ENCODE measurements around the gene DSE.

Gene DSE

GRCh38 chr6:116463301-116463700 lies 92.6 kb downstream of the DSE start:
- in situ Hi-C loops (cut with HindIII; ENCODE audit: low sequenced_read_pairs), result no loop called here

DNA sequence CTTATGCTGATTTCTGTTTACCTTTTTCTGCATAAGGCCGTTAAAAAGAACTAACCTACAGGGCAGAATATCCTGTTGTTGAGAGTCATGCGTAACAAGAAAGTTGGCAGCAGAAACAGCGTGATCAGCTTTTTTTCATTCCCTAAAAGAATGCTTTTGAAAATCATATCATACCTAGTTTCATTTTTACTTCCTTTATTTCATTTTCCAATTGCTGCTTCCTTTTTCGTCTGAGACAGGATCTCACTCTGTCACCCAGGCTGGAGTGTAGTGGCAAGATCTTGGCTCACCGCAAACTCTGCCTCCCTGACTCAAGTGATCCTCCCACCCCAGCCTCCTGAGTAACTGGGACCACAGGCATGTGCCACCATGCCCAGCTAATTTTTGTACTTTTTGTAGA lies 94.5 kb downstream of the DSE start:
- no peak overlapping the region for H3K4me3 ChIP-seq (ENCODE audit: low read depth, low read length)
- no peak for DNase-seq (ENCODE audit: low read depth, low spot score)
- in situ Hi-C loops (cut with HindIII; ENCODE audit: low sequenced_read_pairs), result no loop called here
- TF ChIP-seq CTCF (IDR thresholded peaks at IDR 0.05; ENCODE audit: low read depth, low read length), result no peak

More at GRCh38 chr6:116463301-116463700, 92.6 kb downstream of the DSE start:
- no peak for DNase-seq (ENCODE audit: low read depth, low spot score)
- no peak for TF ChIP-seq CTCF (IDR thresholded peaks at IDR 0.05; ENCODE audit: low read depth, low read length)
- no peak overlapping the region for H3K4me3 ChIP-seq (ENCODE audit: low read depth, low read length)

DNA sequence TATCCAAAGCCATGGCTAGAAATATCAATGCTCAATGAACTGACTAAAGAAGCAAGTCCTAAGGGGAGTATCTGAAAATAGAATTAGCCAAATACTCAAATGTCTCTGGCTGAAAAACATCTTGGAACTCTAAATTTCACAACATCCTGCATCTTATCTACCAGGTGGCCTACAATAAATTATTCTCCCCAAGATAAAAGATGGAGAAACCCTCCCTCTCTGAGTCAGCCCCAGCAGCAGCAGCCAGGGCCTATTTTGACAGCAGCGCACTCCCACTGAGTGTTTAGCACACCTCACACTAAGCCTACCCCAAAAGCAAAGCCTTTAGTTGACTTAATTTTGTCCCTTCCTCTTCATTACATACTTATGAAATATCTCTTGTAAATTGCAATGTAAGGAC lies 96.3 kb downstream of the DSE start:
- no peak overlapping the region for H3K4me3 ChIP-seq (ENCODE audit: low read depth, low read length)
- in situ Hi-C loops (cut with HindIII; ENCODE audit: low sequenced_read_pairs), result no loop called here
- no peak for TF ChIP-seq CTCF (IDR thresholded peaks at IDR 0.05; ENCODE audit: low read depth, low read length)
- no peak for DNase-seq (ENCODE audit: low read depth, low spot score)

DNA sequence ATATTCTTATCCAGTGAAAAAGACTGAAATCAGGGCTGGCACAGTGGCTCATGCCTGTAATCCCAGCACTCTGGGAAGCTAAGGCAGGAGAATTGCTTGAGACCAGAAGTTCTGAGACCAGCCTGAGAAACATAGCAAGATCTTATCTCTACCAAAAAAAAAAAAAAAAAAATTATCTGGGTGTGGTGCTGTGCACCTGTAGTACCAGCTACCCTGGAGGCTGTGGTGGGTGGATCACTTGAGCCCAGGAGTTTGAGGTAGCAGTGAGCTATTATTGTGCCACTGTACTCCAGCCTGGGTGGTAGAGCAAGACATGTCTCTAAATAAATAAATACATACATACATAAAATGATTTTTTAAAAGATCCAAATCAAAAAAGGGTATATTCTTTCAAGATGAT lies 96.8 kb downstream of the DSE start:
- in situ Hi-C loops (cut with HindIII; ENCODE audit: low sequenced_read_pairs), result no loop called here
- no peak for DNase-seq (ENCODE audit: low read depth, low spot score)
- H3K4me3 ChIP-seq (ENCODE audit: low read depth, low read length), result no peak overlapping the region
- TF ChIP-seq CTCF (IDR thresholded peaks at IDR 0.05; ENCODE audit: low read depth, low read length), result no peak

GRCh38 chr6:116468293-116468692 lies 97.5 kb downstream of the DSE start:
- in situ Hi-C loops (cut with HindIII; ENCODE audit: low sequenced_read_pairs), result no loop called here
- no peak for DNase-seq (ENCODE audit: low read depth, low spot score)
- H3K4me3 ChIP-seq (ENCODE audit: low read depth, low read length), result no peak overlapping the region
- no peak for TF ChIP-seq CTCF (IDR thresholded peaks at IDR 0.05; ENCODE audit: low read depth, low read length)

GRCh38 chr6:116471531-116471930 lies 100.8 kb downstream of the DSE start:
- in situ Hi-C loops (cut with HindIII; ENCODE audit: low sequenced_read_pairs), result no loop called here
- H3K4me3 ChIP-seq (ENCODE audit: low read depth, low read length), result no peak overlapping the region
- no peak for DNase-seq (ENCODE audit: low read depth, low spot score)
- no peak for TF ChIP-seq CTCF (IDR thresholded peaks at IDR 0.05; ENCODE audit: low read depth, low read length)

DNA sequence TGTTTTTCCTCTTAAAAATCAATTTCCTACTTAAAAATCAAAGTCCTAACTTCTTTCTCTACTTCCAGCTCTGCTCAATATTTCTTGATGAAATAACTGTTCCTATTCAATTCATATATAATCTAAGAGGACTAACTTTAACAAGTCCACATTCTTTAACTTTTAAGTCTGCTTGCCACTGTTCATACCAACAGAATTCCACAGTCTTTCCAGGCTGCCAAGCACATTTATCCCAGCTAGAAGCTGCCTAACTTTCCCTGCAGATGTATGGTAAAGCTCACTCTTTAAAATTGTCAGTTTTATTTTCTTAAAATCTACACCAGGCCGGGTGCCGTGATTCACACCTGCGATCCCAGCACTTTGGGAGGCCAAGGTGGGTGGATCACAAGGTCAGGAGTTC lies 102.0 kb downstream of the DSE start:
- no peak for DNase-seq (ENCODE audit: low read depth, low spot score)
- no peak overlapping the region for H3K4me3 ChIP-seq (ENCODE audit: low read depth, low read length)
- in situ Hi-C loops (cut with HindIII; ENCODE audit: low sequenced_read_pairs), result no loop called here
- no peak for TF ChIP-seq CTCF (IDR thresholded peaks at IDR 0.05; ENCODE audit: low read depth, low read length)
